ENCODE data around the gene PLEKHM3.

The PLEKHM3 gene

GRCh38 chr2:207849443-207849842 lies 175.9 kb downstream of the PLEKHM3 start:
- DNase-seq = no peak

- DNase-seq = no peak
These were observed 176.8 kb downstream of the PLEKHM3 start for GRCh38 chr2:207848545-207848928.

GRCh38 chr2:207847807-207848544 lies 177.4 kb downstream of the PLEKHM3 start:
- no peak for DNase-seq

- no peak for DNase-seq
These were observed 178.1 kb downstream of the PLEKHM3 start for GRCh38 chr2:207847098-207847806.

GRCh38 chr2:207845202-207845864 lies 180.0 kb downstream of the PLEKHM3 start:
- no peak for DNase-seq

GRCh38 chr2:207844648-207845047 lies 180.7 kb downstream of the PLEKHM3 start:
- no peak for DNase-seq

GRCh38 chr2:207840101-207840500 lies 185.2 kb downstream of the PLEKHM3 start:
- no peak for DNase-seq

GRCh38 chr2:207839575-207839974 lies 185.8 kb downstream of the PLEKHM3 start:
- no peak for DNase-seq

- DNase-seq = no peak
These were observed 186.3 kb downstream of the PLEKHM3 start for GRCh38 chr2:207839028-207839427.

- no peak for DNase-seq
These were observed 188.7 kb downstream of the PLEKHM3 start for GRCh38 chr2:207836521-207837133.

- no peak for DNase-seq
These were observed 189.5 kb downstream of the PLEKHM3 start for GRCh38 chr2:207835805-207836204.

GRCh38 chr2:207833251-207833751 lies 192.0 kb downstream of the PLEKHM3 start:
- no peak for DNase-seq

- no peak for DNase-seq
These were observed 193.6 kb downstream of the PLEKHM3 start for GRCh38 chr2:207831584-207832248.

GRCh38 chr2:207830778-207831438 lies 194.4 kb downstream of the PLEKHM3 start:
- no peak for DNase-seq

GRCh38 chr2:207828361-207829057 lies 196.8 kb downstream of the PLEKHM3 start:
- DNase-seq = no peak

GRCh38 chr2:207825978-207826377 lies 199.3 kb downstream of the PLEKHM3 start:
- no peak for DNase-seq

GRCh38 chr2:207825045-207825954 lies 200.0 kb downstream of the PLEKHM3 start:
- no peak for DNase-seq

- DNase-seq = no peak
These were observed 201.5 kb downstream of the PLEKHM3 start for GRCh38 chr2:207823865-207824264.

GRCh38 chr2:207819839-207820784 lies 205.2 kb downstream of the PLEKHM3 start:
- no peak for DNase-seq

Measured in activated CD4-positive, alpha-beta T cell treated with anti-CD3 and anti-CD28 coated beads for 1 hour (primary cell).